NCI-H345 treated with DMSO at 0.1 percent for 48 hours (cell line): ENCODE measurements around the gene C10orf95.

Experiments
- DNase-seq: peaks from one replicate; lab custom pipeline; 2025; ENCODE audit not compliant: unreplicated experiment; lab: John Stamatoyannopoulos, UW

C10orf95 gene

GRCh38 chr10:102435529-102436233, 15.7 kb downstream of the C10orf95 start:
- DNase-seq, result no peak

GRCh38 chr10:102435133-102435497, 16.2 kb downstream of the C10orf95 start:
- no peak for DNase-seq

- DNase-seq, result no peak
Measured at GRCh38 chr10:102434394-102435132, 16.8 kb downstream of the C10orf95 start.

- no peak for DNase-seq
Measured at GRCh38 chr10:102433619-102434046, 17.7 kb downstream of the C10orf95 start.

GRCh38 chr10:102432162-102432950, 19.0 kb downstream of the C10orf95 start, which contains the start of gene CUEDC2:
Gene CUEDC2, minus strand, starts transcription at chr10:102432574. Its CDS starts 7,386 bp downstream, at chr10:102425188.
- peak; percentile 83 for DNase-seq

GRCh38 chr10:102431452-102432124, 19.8 kb downstream of the C10orf95 start:
- no peak for DNase-seq

- no peak for DNase-seq
Measured at GRCh38 chr10:102429468-102429867, 21.9 kb downstream of the C10orf95 start.

- no peak for DNase-seq
Measured at GRCh38 chr10:102426803-102427287, 24.5 kb downstream of the C10orf95 start.

GRCh38 chr10:102425444-102425843, 25.9 kb downstream of the C10orf95 start:
- DNase-seq, result no peak

- DNase-seq, result no peak
Measured at GRCh38 chr10:102424916-102425315, 26.4 kb downstream of the C10orf95 start.

GRCh38 chr10:102424145-102424544, 27.2 kb downstream of the C10orf95 start:
- DNase-seq, result no peak

GRCh38 chr10:102423372-102423968, 27.9 kb downstream of the C10orf95 start:
- no peak for DNase-seq

- DNase-seq, result no peak
Measured at GRCh38 chr10:102422545-102423129, 28.7 kb downstream of the C10orf95 start.

GRCh38 chr10:102421757-102422512, 29.4 kb downstream of the C10orf95 start:
- no peak for DNase-seq

GRCh38 chr10:102421507-102421756, 29.9 kb downstream of the C10orf95 start:
- no peak for DNase-seq

- peak; percentile 83 for DNase-seq
Measured at GRCh38 chr10:102420714-102421506, 30.4 kb downstream of the C10orf95 start, which contains the start of gene FBXL15. Gene FBXL15, plus strand, starts transcription at chr10:102420836. Its CDS starts 294 bp downstream, at chr10:102421130.

- no peak for DNase-seq
Measured at GRCh38 chr10:102420181-102420713, 31.1 kb downstream of the C10orf95 start.
